ENCODE data around the gene MET.

- TF ChIP-seq POLR2AphosphoS5 (IDR thresholded peaks at IDR 0.05; ENCODE audit: insufficient read depth in 1 of 2, low read depth in 1 of 2), result no peak
- no peak for TF ChIP-seq CTCF (IDR thresholded peaks at IDR 0.05)
Measured at GRCh38 chr7:116842371-116842770, 170.4 kb downstream of the MET start.
